ENCODE data around the gene SPATA46. TPM values are rescaled to one million over a fixed set of nuclear protein-coding genes. Genes with fewer than 3 reads are reported as not detected.
A peak's percentile ranks its signal among the peaks of the same experiment; 100 is the strongest.
"Not testable (repeated sequence)": the region's sequence is repeated elsewhere in the genome, so short reads cannot be mapped to it uniquely, and the experiment has no call there.

The SPATA46 gene
- total RNA-seq, 3 donors from 2014 or later: not detected

- DNase-seq (no peak), ATAC-seq (no peak)
- no peaks in the 10 kb centered on the region for H3K36me3 ChIP-seq (ENCODE audit: low read depth)
- intact Hi-C loops (cut with DNase I, micrococcal nuclease): no loop called here
- no peak for TF ChIP-seq CTCF (IDR thresholded peaks at IDR 0.05)
- no peak overlapping the region for H3K4me3 ChIP-seq
- H3K4me1 ChIP-seq (ENCODE audit: low read depth): peaks cover 9% of the 10 kb centered on the region
- no peaks in the 10 kb centered on the region for H3K9me3 ChIP-seq
Observed at GRCh38 chr1:162353078-162353477, 23.6 kb downstream of the SPATA46 start.

- H3K4me1 ChIP-seq (ENCODE audit: low read depth); intact Hi-C loops (cut with DNase I, micrococcal nuclease): not testable (repeated sequence)
Observed at GRCh38 chr1:162351874-162352273, 24.8 kb downstream of the SPATA46 start.

GRCh38 chr1:162351246-162351842 is 25.3 kb downstream of the SPATA46 start:
- Histone ChIP-seq H3K4me3 (no peak overlapping the region), H3K9me3 (no peaks in the 10 kb centered on the region), H3K4me1 (ENCODE audit: low read depth) (peaks cover 9% of the 10 kb centered on the region), H3K36me3 (ENCODE audit: low read depth) (no peaks in the 10 kb centered on the region)
- ATAC-seq: no peak
- intact Hi-C loops (cut with DNase I, micrococcal nuclease): no loop called here
- no peak for DNase-seq
- TF ChIP-seq CTCF (IDR thresholded peaks at IDR 0.05): no peak

More at GRCh38 chr1:162351874-162352273, 24.8 kb downstream of the SPATA46 start:
- not testable (repeated sequence) for DNase-seq; H3K4me3 ChIP-seq; H3K9me3 ChIP-seq; ATAC-seq; H3K36me3 ChIP-seq (ENCODE audit: low read depth)

GRCh38 chr1:162349635-162350330 is 26.9 kb downstream of the SPATA46 start:
- peaks cover 9% of the 10 kb centered on the region for H3K4me1 ChIP-seq (ENCODE audit: low read depth)
- H3K4me3 ChIP-seq: no peak overlapping the region
- TF ChIP-seq CTCF (IDR thresholded peaks at IDR 0.05): no peak
- ATAC-seq (peak; percentile 89), DNase-seq (peak in 2 of 3 donors; percentile 31 to 42)
- no peaks in the 10 kb centered on the region for H3K36me3 ChIP-seq (ENCODE audit: low read depth)
- intact Hi-C loops (cut with DNase I, micrococcal nuclease): no loop called here
- no peaks in the 10 kb centered on the region for H3K9me3 ChIP-seq

GRCh38 chr1:162347281-162347680 is 29.4 kb downstream of the SPATA46 start:
- H3K9me3 ChIP-seq: no peaks in the 10 kb centered on the region
- ATAC-seq (no peak), DNase-seq (no peak)
- no peaks in the 10 kb centered on the region for H3K36me3 ChIP-seq (ENCODE audit: low read depth)
- intact Hi-C loops (cut with DNase I, micrococcal nuclease): no loop called here
- no peak for TF ChIP-seq CTCF (IDR thresholded peaks at IDR 0.05)
- no peak overlapping the region for H3K4me3 ChIP-seq
- H3K4me1 ChIP-seq (ENCODE audit: low read depth): peaks cover 9% of the 10 kb centered on the region

- H3K4me1 ChIP-seq (ENCODE audit: low read depth): no peaks in the 10 kb centered on the region
- no peaks in the 10 kb centered on the region for H3K9me3 ChIP-seq
- DNase-seq (no peak), ATAC-seq (no peak)
- H3K36me3 ChIP-seq (ENCODE audit: low read depth): no peaks in the 10 kb centered on the region
- no peak for TF ChIP-seq CTCF (IDR thresholded peaks at IDR 0.05)
- intact Hi-C loops (cut with DNase I, micrococcal nuclease): no loop called here
- H3K4me3 ChIP-seq: no peak overlapping the region
Observed at GRCh38 chr1:162343470-162343869, 33.2 kb downstream of the SPATA46 start.
